Bone marrow (tissue), 2 donors: ENCODE measurements around the gene MMD.
"Not testable (repeated sequence)": the region's sequence is repeated elsewhere in the genome, so short reads cannot be mapped to it uniquely, and the experiment has no call there.

Source experiments
- DNase-seq, 2 donors: peaks; one replicate each; lab custom pipeline; 2025; lab: John Stamatoyannopoulos, UW

MMD gene

DNA sequence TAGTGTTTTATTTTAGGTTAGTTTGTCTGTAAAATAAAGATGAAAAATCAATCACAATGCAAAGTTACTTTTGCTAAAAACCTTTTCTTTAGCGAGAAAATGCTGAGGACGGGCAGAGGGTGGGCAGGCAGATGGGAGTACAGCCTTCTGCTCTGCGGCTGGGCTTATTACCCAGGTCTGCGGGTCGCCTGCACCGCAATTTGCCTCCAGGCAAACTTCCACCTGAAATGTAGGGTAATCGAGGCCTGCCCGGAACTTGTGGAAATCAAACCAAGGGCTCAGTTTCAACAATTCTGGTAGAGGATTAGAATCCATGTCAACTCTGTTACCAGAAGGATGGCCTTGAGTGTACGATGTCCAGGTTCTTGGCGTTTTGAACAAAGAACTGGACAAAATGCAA is 22.3 kb upstream of the MMD start:
- DNase-seq = no peak

- no peak for DNase-seq
These were observed 21.5 kb upstream of the MMD start for GRCh38 chr17:55442953-55443683.

GRCh38 chr17:55442462-55442861 is 20.8 kb upstream of the MMD start:
- no peak for DNase-seq

- no peak for DNase-seq
These were observed 19.9 kb upstream of the MMD start for GRCh38 chr17:55441544-55441943.

- no peak for DNase-seq
These were observed 18.8 kb upstream of the MMD start for GRCh38 chr17:55440391-55440790.

DNA sequence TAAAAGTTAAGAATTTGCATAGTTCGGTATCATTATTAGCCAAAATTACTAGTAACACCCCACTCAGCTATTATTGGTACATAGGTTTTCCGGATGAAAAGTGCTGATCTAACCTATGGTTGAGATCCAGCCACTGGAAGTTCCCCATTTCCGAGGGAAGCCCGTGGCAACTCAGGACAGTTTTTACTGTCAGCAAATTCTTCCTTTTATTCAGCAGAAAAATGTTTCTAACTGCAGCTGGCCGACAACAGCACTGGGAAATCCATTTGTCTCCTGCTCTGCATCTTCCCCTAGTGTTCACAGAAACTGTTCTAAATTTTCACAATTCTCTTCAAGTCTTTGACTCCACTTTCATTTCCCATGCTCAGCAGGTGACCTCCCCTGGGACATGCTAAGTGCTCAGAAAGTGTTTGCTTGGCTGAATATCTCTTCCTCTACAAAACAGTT is 15.5 kb upstream of the MMD start:
- DNase-seq = no peak

DNA sequence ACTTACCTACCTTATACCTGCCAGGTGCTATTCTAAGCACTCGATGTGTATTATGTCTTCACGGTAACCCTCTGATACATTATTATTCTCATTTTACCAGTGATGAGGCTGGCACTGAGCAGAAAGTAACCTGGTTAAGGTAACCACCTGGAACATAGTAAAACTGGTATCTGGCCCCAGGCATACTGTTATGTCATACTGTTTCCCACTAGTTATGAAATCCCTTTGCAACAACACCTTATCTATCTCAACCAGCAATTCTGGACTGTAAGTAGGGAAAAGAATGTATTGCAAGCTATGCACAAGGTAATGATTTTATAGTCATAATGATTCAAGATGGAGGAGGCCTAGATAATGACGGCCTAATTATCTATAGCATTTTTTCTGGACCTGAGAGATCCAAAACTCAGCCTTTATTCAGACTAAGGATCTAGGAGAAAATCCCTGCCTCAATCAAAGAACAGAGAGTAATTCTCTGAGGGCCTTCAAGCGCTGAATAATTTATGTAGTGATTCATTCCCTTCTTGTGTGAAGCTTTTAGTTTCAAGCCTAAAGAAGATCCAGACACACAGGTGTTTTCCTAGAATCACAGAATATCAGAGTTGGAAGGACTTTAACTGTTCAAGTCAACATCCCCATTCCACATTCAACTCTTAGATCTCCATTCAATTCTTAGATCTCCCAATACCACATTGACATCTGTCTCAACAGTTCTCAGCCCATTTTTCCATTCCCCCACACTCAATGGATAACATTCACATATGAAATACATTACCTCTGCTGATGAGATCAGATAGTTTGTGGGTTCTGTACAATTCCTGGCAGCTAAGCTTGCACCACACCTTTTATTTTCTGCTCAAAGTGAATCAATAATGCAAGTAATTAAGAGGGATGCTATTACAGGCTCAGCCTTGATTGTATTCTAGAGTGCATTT is 14.9 kb upstream of the MMD start:
- no peak for DNase-seq

- DNase-seq = no peak
These were observed 13.8 kb upstream of the MMD start for GRCh38 chr17:55435408-55435807.

- no peak for DNase-seq
These were observed 13.1 kb upstream of the MMD start for GRCh38 chr17:55434721-55435120.

GRCh38 chr17:55433629-55434422 is 12.2 kb upstream of the MMD start:
- DNase-seq = no peak

DNA sequence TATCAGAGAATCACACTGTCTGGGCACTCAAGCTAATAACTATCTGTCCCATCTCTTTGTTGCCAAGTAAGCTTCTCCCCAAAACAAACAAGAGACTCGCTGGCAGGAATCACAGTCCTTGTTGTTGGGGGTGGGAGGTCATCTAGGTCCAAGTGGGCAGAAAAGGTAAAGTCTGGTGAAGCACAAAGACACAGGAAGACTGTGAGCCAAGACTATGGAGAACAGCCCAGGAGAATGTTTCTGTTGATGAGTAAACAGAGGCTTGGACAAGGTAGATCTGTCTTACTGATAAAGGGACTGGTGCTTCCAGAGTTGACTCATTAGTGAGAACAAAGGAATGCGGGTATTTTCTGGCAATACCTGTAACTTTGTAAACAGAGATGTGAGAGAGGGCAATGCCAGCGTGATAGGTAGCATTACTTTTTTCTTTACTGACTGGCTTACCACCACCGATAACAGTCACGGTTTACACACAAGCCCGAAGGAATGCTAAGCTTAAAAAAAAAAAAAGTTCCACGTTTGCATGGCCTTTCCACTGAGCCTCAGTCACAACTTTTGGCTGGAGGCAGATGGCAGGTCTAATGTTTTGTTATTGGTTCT is 11.5 kb upstream of the MMD start:
- DNase-seq = no peak

DNA sequence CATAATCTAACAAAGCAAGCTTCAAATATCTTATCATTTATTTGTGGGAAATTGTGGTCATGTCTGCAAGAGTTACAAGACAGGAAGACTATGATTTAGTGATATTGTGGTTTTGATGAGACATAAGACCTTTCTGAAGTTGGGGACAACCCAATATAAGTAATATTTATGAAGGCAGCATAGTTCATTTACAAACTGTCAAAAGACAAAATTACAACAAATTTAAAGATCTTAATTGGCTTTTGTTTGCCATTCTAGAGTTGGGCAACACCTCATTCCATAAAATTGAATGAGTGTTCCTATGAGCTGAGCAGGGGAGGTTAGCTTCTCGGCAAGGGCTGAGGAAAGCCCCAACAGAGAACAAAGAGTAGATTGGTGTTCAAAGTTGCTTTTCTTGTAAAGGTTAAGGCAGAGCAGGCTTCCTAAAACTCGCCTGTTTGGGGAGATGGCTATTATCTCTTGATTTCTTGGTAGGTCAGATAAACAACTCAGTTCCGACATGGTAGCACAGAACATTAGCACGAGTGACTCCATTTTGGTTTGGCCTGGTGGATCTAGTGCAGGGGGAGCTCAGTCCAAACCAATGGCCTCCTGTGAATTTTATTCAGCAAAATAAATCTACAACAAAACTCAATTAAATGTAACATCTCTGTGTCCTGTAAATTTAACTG is 10.9 kb upstream of the MMD start:
- DNase-seq = no peak

DNA sequence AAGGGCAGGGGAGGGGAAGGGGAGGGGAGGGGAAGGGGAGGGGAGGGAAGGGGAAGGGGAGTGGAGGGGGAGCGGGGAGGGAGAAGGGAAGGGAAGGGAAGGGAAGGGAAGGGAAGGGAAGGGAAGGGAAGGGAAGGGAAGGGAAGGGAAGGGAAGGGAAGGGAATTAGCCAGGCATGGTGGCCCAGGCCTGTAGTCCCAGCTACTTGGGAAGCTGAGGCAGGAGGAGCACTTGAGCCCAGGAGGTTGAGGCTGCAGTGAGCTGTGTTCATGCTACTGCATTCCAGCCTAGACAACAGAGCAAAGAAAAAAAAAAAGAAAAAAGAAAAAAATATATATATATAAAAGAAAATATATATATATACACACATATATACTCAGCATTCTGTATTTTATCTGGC is 10.3 kb upstream of the MMD start:
- DNase-seq = not testable (repeated sequence)

- no peak for DNase-seq
These were observed 9.1 kb upstream of the MMD start for GRCh38 chr17:55430541-55431288.

DNA sequence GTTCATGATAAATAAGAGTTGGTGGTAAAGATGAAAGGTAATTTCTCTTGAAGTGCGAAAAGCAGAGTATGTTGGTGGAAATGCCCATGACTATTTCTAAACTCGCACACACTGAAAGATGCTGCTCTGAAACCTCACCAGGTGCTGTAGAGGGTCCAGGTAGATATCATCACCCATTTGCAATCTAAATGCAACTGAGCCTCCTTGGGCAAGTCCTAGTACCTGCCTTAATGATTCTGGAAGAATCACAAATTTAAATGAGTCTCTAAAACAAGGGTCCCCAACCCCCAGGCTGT is 5.9 kb upstream of the MMD start:
- DNase-seq = no peak

- DNase-seq = no peak
These were observed 5.4 kb upstream of the MMD start for GRCh38 chr17:55426851-55427586.

DNA sequence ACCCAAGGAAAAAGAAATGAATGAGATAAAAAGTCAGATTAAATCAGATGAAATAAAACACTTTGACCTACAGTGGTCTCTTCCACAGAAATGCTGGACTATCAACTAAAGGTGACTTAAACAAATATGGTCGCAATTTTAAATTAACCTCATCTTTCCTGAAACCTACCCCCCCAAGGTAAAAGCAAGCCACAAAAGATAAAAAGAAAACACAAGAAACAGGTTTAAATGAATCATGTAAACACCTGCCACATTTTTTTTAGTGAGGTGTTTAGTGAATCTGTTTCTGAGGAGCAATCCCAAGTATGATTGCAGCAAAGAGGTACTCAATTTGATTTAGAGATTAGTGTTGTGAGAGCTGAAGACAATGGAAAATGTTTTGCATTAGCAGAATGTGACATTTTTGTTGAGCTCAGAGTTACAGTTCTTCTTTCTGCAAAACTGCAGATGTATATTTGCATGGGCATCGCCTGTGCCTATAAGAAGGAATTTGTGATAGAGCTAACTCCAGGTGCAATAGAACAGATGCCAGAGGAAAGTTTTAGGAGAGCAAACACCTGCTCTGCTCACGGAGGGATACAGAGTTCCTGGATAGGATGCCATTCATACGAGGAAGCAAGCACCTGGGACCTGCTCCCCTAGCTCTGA is 3.4 kb upstream of the MMD start:
- no peak for DNase-seq

DNA sequence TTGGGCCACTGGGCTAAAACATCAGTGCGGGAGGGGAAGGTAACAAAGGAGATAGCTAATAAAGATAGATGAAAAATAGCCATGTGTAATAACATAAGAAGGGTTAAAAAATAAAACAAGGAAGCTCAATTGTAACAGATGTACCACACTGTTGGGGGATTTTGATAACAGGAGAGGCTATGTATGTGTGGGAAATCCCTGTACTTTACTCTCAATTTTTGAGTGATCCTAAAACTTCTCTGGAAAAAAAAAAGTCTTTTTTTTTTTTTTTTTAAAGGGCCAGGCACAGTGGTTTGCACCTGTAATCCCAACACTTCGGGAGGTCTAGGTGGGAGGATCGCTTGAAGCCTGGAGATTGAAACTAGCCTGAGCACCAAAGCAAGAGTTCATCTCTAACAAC is 1.9 kb upstream of the MMD start:
- DNase-seq = no peak

DNA sequence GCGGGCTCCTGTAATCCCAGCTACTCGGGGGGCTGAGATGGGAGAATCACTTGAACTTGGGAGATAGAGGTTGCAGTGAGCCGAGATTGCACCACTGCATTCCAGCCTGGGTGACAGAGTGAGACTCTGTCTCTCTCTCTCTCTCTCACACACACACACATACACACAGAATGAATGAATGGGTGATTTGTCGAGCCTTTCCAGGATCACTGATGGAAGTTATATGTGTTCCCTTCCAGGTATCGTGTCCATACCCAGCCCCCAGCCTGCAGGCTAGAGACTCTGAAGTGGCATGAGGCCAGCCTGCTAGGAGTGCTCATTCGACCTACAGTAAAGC is 1.2 kb upstream of the MMD start:
- DNase-seq = not testable (repeated sequence)

DNA sequence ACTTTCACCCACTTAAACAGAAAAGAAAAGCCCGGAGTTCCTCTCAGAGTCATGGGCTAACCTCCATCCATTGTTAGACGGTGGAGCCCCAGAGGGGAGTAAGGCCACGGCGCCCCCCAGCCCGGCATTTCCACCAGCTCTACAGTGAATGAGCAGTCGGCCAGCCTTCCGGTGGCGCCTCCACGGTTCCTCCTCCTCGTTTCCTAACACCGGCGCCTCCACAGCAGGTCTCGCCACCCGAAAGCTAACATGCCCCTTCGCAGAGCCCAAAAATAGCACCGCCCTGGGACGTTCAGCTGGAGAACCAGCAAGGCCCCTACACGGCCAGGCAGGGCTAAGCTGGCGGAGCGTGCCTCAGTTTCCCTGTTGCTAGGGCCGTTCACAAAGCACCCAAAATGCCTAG is 858 bp downstream of the MMD start:
- DNase-seq = peak in 1 of 2 donors; percentile 7
